ENCODE results near the gene C19orf38.

Gene C19orf38

DNA sequence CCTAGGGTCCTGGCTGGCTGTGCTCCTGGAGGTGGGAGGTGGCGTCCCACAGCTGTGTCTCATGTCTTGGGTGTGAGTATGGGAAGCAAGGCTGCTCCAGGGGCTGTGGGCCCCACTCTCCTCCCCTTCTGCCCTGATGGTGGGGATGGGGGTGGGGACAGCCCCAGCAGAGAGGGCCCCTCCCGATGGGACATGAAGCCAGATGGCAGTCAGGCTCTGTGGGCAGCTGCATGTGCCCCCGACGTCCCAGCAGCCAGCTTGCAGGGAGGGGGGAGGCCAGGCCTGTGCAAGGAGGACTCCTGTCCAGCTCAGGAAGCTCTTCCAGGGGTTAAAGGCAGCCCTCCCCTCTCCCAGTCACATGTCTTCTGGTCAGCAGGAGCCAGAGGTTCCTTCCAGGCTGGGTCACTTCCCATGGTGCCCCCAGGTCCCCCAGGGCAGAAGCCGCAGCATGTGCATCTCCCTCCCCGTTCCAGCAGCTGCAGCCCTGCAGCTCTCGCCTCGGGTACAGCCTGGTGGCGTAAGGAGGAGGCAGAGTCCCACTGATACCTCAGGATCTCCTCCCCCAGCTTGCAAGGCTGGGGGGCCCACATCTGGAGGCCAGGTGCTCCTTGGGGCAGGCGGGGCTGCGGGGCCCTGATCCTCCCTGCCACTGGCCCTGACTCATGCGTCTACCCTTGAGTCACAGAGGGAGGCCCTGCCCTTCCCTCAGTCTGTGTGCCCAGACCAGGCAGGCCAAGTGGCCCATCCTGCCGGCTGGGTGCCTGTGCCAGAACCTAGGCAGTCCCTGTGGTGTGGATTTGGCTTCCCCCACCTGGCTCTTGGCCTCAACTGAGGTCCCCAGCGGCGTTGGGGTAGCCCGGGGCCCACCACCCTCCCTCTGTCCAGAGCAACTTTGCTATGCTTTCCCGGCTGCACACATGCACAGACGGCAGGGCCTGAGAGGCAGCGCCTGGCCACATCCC, 67.2 kb downstream of the C19orf38 start:
- Histone ChIP-seq H3K9ac (ENCODE audit: low read length in 2 of 2) (no peak overlapping the region), H3K27me3 (ENCODE audit: control insufficient read depth in 1 of 2, insufficient read depth in 2 of 2, low read length in 2 of 2) (no peaks in the 10 kb centered on the region), H3K9me3 (ENCODE audit: control insufficient read depth in 2 of 2, low read length in 2 of 2) (no peaks in the 10 kb centered on the region), H3K36me3 (ENCODE audit: control insufficient read depth in 2 of 2, insufficient read depth in 2 of 2, low read length in 2 of 2) (peaks cover 42 to 43% of the 10 kb centered on the region in 2 donors), H3K4me1 (ENCODE audit: control insufficient read depth, insufficient read depth, low read length) (peaks cover 2% of the 10 kb centered on the region), H3K27ac (ENCODE audit: low read length) (no peak overlapping the region), H3K4me3 (ENCODE audit: low read length in 2 of 2) (no peak overlapping the region)

DNA sequence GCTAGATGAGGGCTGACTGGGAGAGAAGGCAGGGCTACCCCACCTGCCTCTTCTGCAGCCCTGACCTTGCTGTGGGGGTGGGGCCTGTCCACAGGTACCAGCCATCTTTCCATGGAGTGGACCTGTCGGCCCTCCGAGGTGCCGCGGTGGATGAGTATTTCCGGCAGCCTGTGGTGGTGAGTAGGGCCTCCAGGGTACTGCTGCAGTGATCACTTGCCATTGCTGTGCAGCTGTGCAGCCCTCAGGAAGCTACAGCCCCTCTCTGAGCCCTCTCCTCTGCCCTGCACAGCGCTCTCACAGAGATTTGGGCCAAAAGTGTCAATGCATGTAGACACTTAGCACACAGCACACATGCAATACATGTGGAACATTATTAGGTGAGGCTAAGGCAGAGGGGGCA, 68.4 kb downstream of the C19orf38 start:
- peaks cover 39 to 43% of the 10 kb centered on the region in 2 donors for H3K36me3 ChIP-seq (ENCODE audit: control insufficient read depth in 2 of 2, insufficient read depth in 2 of 2, low read length in 2 of 2)
- H3K9me3 ChIP-seq (ENCODE audit: control insufficient read depth in 2 of 2, low read length in 2 of 2) = no peaks in the 10 kb centered on the region
- H3K9ac ChIP-seq (ENCODE audit: low read length in 2 of 2) = no peak overlapping the region
- peaks cover 2% of the 10 kb centered on the region for H3K4me1 ChIP-seq (ENCODE audit: control insufficient read depth, insufficient read depth, low read length)
- no peaks in the 10 kb centered on the region for H3K27me3 ChIP-seq (ENCODE audit: control insufficient read depth in 1 of 2, insufficient read depth in 2 of 2, low read length in 2 of 2)
- H3K27ac ChIP-seq (ENCODE audit: low read length) = no peak overlapping the region
- no peak overlapping the region for H3K4me3 ChIP-seq (ENCODE audit: low read length in 2 of 2)

DNA sequence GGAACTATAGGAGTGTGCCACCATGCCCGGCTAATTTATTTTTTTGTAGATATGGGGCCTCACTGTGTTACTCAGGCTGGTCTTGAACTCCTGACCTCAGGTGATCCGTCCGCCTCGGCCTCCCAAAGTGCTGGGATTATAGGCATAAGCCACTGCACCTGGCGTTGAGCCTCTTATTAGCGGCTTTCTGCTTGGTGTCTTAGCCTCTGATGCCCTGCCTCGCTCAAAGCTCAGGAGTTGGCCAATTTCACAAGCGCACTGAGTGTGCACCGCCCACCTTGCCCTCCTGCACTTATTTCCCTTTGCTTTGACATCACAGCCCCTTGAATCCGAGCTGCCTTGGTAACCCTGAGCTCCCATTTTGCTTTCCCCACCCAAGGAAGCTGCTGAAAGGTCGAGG, 70.1 kb downstream of the C19orf38 start:
- Histone ChIP-seq H3K9me3 (ENCODE audit: control insufficient read depth in 2 of 2, low read length in 2 of 2) (no peaks in the 10 kb centered on the region), H3K9ac (ENCODE audit: low read length in 2 of 2) (no peak overlapping the region), H3K27ac (ENCODE audit: low read length) (no peak overlapping the region), H3K4me1 (ENCODE audit: control insufficient read depth, insufficient read depth, low read length) (peaks cover 2% of the 10 kb centered on the region), H3K36me3 (ENCODE audit: control insufficient read depth in 2 of 2, insufficient read depth in 2 of 2, low read length in 2 of 2) (peaks cover 31 to 39% of the 10 kb centered on the region in 2 donors), H3K4me3 (ENCODE audit: low read length in 2 of 2) (no peak overlapping the region), H3K27me3 (ENCODE audit: control insufficient read depth in 1 of 2, insufficient read depth in 2 of 2, low read length in 2 of 2) (no peaks in the 10 kb centered on the region)

Data from stomach smooth muscle (tissue), 2 donors.